ENCODE measurements around the gene GAGE13.
"Not testable (repeated sequence)": the region's sequence is repeated elsewhere in the genome, so short reads cannot be mapped to it uniquely, and the experiment has no call there.

GAGE13 gene

GRCh38 chrX:49341449-49341848, 10.1 kb downstream of the GAGE13 start:
- POLR2A ChIA-PET; DNase-seq (ENCODE audit: extremely low spot score); CTCF ChIA-PET: not testable (repeated sequence)

GRCh38 chrX:49344496-49345175, 13.3 kb downstream of the GAGE13 start:
- DNase-seq (ENCODE audit: extremely low spot score); POLR2A ChIA-PET; CTCF ChIA-PET: not testable (repeated sequence)

GRCh38 chrX:49345402-49345801, 14.0 kb downstream of the GAGE13 start:
- DNase-seq (ENCODE audit: extremely low spot score); POLR2A ChIA-PET; CTCF ChIA-PET: not testable (repeated sequence)

GRCh38 chrX:49346150-49346549, 14.8 kb downstream of the GAGE13 start:
- CTCF ChIA-PET: interaction anchor here (0.6 kb wide), 1 partner anchor 377 kb away, joined by 3 read pairs; no protein-coding TSS in a partner anchor

More at GRCh38 chrX:49346150-49346549, 14.8 kb downstream of the GAGE13 start:
- POLR2A ChIA-PET; DNase-seq (ENCODE audit: extremely low spot score): not testable (repeated sequence)
